GM23248 (cell line): ENCODE data around the gene NPTN.

Experiments used
- EZH2 ChIP-seq: fragments of 200-600 bp; sonication (generic); IDR thresholded peaks from 2 replicates; pipeline ENCODE4 v1.6.1; 2018; ENCODE audit warnings: antibody characterized with exemption, mild to moderate bottlenecking; ENCODE audit not compliant: insufficient read depth, poor library complexity, severe bottlenecking
- EZH2phosphoT487 ChIP-seq: fragments of 200-600 bp; sonication (generic); IDR thresholded peaks from 2 replicates; pipeline ENCODE4 v1.6.1; 2018; ENCODE audit warnings: antibody characterized with exemption, moderate library complexity, mild to moderate bottlenecking, low read depth; ENCODE audit not compliant: insufficient read depth

DNA sequence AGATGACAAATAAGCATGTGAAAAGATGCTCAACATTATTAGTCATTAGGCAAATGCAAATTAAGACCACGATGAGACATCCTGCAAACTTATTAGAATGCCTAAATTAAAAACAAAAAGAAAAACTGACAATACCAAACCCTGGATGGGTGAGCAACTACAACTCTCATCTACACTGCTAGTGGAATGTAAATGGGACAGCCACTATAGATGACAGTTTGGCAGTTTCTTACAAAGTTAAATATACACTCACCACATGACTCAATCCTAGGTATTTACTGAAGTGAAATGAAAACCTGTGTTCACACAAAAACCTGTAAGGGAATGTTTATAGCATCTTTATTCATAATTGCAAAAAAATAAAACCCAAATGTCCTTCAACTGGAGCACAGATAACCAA, 74.7 kb downstream of the NPTN start:
- no peak for TF ChIP-seq EZH2
- no peak for TF ChIP-seq EZH2phosphoT487
